Right atrium auricular region (tissue), 2 donors: Measurements from ENCODE around the gene GIPR. TPM values are rescaled to one million over a fixed set of nuclear protein-coding genes. Genes with fewer than 3 reads are reported as not detected.

Experiments used
- DNase-seq: peaks from one replicate; pipeline ENCODE4 v3.0.0-alpha.2; 2019; ENCODE audit warnings: low spot score
- H3K27ac ChIP-seq, 2 donors: fragments of 200-600 bp; sonication (generic); 1 replicate in 1 of 2; 2 replicates in 1 of 2; pipeline ENCODE4 v1.5.1; 2016 to 2019
- H3K27me3 ChIP-seq, 2 donors: fragments of 200-600 bp; sonication (generic); one replicate each; pipeline versions ENCODE4 v1.5.1 to v1.6.0; 2017 to 2019
- H3K36me3 ChIP-seq: fragments of 200-600 bp; sonication (generic); one replicate; pipeline ENCODE4 v1.5.1; 2016
- H3K4me1 ChIP-seq, 2 donors: fragments of 200-600 bp; sonication (generic); one replicate each; pipeline versions ENCODE4 v1.5.1 to v1.6.0; 2017 to 2019
- H3K4me3 ChIP-seq, 2 donors: fragments of 200-600 bp; sonication (generic); 1 replicate in 1 of 2; 2 replicates in 1 of 2; pipeline ENCODE4 v1.5.1; 2017 to 2019; ENCODE audit warnings: mild to moderate bottlenecking in 1 of 2, moderate library complexity in 1 of 2
- H3K9me3 ChIP-seq, 2 donors: fragments of 200-600 bp; sonication (generic); one replicate each; pipeline ENCODE4 v1.5.1; 2019
- CTCF ChIP-seq, 2 donors: fragments of 200-600 bp; sonication (generic); IDR thresholded peaks; one replicate each; pipeline ENCODE4 v1.5.1; 2019; ENCODE audit warnings: antibody characterized with exemption in 2 of 2
- total RNA-seq, 2 donors: library from RNA; depleted of rRNA; stranded (reverse); fragments of >200 nt; gene quantifications; one replicate each; pipeline ENCODE4 v1.1.0, GENCODE V29; 2016

The GIPR gene
- total RNA-seq, 2 donors from 2014 or later, result 2.7 to 3.1 TPM

DNA sequence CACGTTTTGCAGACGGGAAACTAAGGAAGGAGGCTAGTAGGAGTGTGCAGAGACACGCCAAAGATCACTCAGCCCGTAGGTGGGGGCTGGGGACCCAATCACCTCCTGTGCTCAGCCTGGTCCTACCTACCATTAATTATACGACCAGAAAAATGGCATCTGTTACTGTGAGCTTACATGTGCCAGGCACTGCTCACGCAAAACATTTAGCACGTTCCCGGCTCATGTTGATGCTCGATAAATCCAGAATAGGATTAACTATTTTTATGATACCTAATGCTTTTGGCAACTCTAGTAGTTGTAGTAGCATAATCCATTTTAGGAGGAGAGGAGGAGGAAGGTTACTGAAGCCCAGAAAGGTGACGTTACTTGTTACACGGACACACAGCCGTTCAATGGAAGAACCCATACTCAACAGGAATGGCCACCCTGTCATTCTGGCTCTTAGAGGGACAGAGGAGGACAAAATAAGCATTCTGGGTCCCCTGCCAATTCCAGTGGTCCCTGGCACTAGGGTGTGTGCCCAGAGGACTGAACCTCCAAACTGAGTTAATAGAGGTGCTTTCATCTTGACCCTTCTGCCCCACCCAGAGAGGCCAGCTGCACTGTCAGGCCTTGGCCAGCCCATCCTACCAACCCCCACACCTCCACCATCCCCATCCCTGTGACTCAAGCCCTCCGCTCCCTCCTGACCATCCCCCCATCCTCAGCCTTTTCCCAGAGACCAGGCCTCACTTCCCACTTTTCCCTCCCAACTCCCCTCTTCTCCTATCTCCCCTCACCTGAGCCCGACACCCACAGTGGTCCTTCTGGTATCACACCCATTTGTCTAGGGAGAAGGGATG, 23.9 kb upstream of the GIPR start:
- Histone ChIP-seq H3K27ac (no peak overlapping the region), H3K36me3 (no peaks in the 10 kb centered on the region), H3K27me3 (no peaks in the 10 kb centered on the region), H3K4me3 (no peak overlapping the region), H3K9me3 (no peaks in the 10 kb centered on the region), H3K4me1 (peaks cover 0 to 37% of the 10 kb centered on the region in 2 donors)
- TF ChIP-seq CTCF (IDR thresholded peaks at IDR 0.05), result no peak
- no peak for DNase-seq

DNA sequence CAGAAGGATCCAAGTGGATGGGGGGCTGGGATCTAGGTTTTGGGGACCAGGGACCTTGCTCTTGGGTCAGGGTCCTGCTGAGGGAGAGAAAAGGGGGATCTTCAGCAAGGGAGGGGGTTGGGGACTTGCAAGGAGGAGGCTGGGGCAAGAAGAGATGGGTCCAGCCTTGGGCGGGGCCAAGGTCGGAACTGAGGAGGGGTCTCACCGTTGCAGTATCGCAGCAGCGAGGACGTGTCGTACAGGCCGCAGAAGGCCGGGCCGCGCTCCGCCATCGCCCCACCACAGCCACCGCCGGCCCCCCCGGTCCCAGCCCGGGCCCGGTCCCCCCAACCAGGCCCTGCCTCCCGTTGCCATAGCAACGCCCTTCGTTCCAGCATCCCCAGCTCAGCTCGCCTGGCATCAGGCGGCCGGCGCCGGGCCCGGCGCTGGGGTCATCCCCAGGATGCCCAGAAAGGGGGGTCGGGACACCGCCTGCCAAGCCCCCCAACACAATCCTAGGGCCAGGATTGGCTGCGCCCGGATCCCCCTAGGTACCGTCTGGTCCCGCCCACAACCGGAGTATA, 22.9 kb upstream of the GIPR start:
- DNase-seq, result no peak

GRCh38 chr19:45645631-45646344, 22.2 kb upstream of the GIPR start:
- Histone ChIP-seq H3K36me3 (no peaks in the 10 kb centered on the region), H3K4me3 (peak overlapping the region; percentile 41 to 49), H3K9me3 (no peaks in the 10 kb centered on the region), H3K4me1 (peaks cover 0 to 33% of the 10 kb centered on the region in 2 donors), H3K27ac (peak overlapping the region; percentile 36 to 61), H3K27me3 (no peaks in the 10 kb centered on the region)
- TF ChIP-seq CTCF (IDR thresholded peaks at IDR 0.05), result no peak
- DNase-seq, result peak; percentile 88

More for the DNA sequence above, 22.9 kb upstream of the GIPR start:
- no peaks in the 10 kb centered on the region for H3K27me3 ChIP-seq
- peak overlapping the region; percentile 41 to 49 for H3K4me3 ChIP-seq
- no peaks in the 10 kb centered on the region for H3K36me3 ChIP-seq
- peaks cover 0 to 33% of the 10 kb centered on the region in 2 donors for H3K4me1 ChIP-seq
- TF ChIP-seq CTCF (IDR thresholded peaks at IDR 0.05), result no peak
- no peaks in the 10 kb centered on the region for H3K9me3 ChIP-seq
- no peak overlapping the region for H3K27ac ChIP-seq

DNA sequence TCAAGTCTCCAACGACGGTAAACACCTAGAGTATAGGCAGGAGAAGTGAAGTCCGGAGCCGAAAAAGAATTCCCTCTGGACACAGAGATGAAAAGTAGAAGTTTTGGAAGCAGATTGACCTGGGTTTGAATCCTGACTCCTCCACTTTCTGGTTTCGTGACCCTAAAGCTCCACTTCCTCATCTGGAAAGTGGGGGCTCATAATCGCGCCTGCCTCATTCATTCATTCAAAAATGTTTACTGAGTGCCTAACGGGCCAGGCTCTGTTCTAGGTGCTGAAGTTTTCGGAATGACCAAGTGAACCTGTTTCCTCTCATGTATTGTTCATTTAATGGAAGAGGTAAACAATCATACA, 21.7 kb upstream of the GIPR start:
- no peaks in the 10 kb centered on the region for H3K27me3 ChIP-seq
- no peaks in the 10 kb centered on the region for H3K36me3 ChIP-seq
- H3K4me3 ChIP-seq, result peak overlapping the region; percentile 41 to 49
- peak overlapping the region in 1 of 2 donors; percentile 36 for H3K27ac ChIP-seq
- no peak for DNase-seq
- peaks cover 0 to 27% of the 10 kb centered on the region in 2 donors for H3K4me1 ChIP-seq
- no peak for TF ChIP-seq CTCF (IDR thresholded peaks at IDR 0.05)
- no peaks in the 10 kb centered on the region for H3K9me3 ChIP-seq

GRCh38 chr19:45650722-45651121, 17.3 kb upstream of the GIPR start:
- Histone ChIP-seq H3K9me3 (no peaks in the 10 kb centered on the region), H3K36me3 (no peaks in the 10 kb centered on the region), H3K27ac (no peak overlapping the region), H3K4me1 (peaks cover 0 to 6% of the 10 kb centered on the region in 2 donors), H3K27me3 (no peaks in the 10 kb centered on the region), H3K4me3 (no peak overlapping the region)
- no peak for TF ChIP-seq CTCF (IDR thresholded peaks at IDR 0.05)
- no peak for DNase-seq
